Adrenal gland (tissue), 5 donors: Measurements from ENCODE around the gene DOCK9.

Experiments used
- POLR2A ChIP-seq, 2 donors: fragments of 450-650 bp; IDR thresholded peaks; one replicate each; pipeline ENCODE4 v1.6.1; 2017; ENCODE audit warnings: antibody characterized with exemption in 2 of 2, mild to moderate bottlenecking in 2 of 2, moderate library complexity in 1 of 2
- TF ChIP-seq, protein P1 (sequence below), 6 experiments: fragments of 450-650 bp in 4 of 6; fragments of 200-600 bp in 2 of 6; sonication (generic) in 1 of 6; IDR thresholded peaks; 1 replicate in 5 of 6; 2 replicates in 1 of 6; pipeline versions ENCODE4 v1.5.1 to v1.8.0; 2016 to 2021; ENCODE audit warnings: antibody characterized with exemption in 6 of 6, mild to moderate bottlenecking in 2 of 6, moderate library complexity in 1 of 6
- donor health status: DM: no; HTN: no; CAD: no.

- TF ChIP-seq POLR2A (IDR thresholded peaks at IDR 0.05) = no peak
- TF ChIP-seq, protein P1, sequence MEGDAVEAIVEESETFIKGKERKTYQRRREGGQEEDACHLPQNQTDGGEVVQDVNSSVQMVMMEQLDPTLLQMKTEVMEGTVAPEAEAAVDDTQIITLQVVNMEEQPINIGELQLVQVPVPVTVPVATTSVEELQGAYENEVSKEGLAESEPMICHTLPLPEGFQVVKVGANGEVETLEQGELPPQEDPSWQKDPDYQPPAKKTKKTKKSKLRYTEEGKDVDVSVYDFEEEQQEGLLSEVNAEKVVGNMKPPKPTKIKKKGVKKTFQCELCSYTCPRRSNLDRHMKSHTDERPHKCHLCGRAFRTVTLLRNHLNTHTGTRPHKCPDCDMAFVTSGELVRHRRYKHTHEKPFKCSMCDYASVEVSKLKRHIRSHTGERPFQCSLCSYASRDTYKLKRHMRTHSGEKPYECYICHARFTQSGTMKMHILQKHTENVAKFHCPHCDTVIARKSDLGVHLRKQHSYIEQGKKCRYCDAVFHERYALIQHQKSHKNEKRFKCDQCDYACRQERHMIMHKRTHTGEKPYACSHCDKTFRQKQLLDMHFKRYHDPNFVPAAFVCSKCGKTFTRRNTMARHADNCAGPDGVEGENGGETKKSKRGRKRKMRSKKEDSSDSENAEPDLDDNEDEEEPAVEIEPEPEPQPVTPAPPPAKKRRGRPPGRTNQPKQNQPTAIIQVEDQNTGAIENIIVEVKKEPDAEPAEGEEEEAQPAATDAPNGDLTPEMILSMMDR (IDR thresholded peaks at IDR 0.05) = no peak
Measured at GRCh38 chr13:98939660-98940191, 38.1 kb downstream of the DOCK9 start.
